Camera-type eye (tissue), 1 donor: Measurements from ENCODE around the gene ARF4. TPM values are rescaled to one million over a fixed set of nuclear protein-coding genes. Genes with fewer than 3 reads are reported as not detected.

Experiments used
- total RNA-seq: library from RNA; depleted of rRNA; stranded (reverse); fragments of >200 nt; gene quantifications from one replicate; pipeline ENCODE4 v1.2.3, GENCODE V29; 2014

Gene ARF4
- total RNA-seq = 129 TPM

GRCh38 chr3:57597127-57597923, at the start of gene ARF4:
ARF4 (minus strand) TSS chr3:57597344; CDS start chr3:57597140, 204 bp downstream.

GRCh38 chr3:57555738-57556458, 41.2 kb downstream of the ARF4 start, which contains the start of gene PDE12:
PDE12 (plus strand) TSS chr3:57556274; CDS start chr3:57556380, 106 bp downstream.

GRCh38 chr3:57544181-57545125, 52.7 kb downstream of the ARF4 start, which contains the start of gene DNAH12:
DNAH12 (minus strand) TSS chr3:57544344; CDS start chr3:57542870, 1,474 bp downstream.

Other genes with a start within 250 kb of the ARF4 start
- 0.71 TPM for gene DNAH12, start 53.0 kb downstream of the ARF4 start, total RNA-seq
- gene PDE12, start 41.1 kb downstream of the ARF4 start, total RNA-seq = 22.0 TPM
- 75.4 TPM for gene DENND6A, start 95.7 kb upstream of the ARF4 start, total RNA-seq
- 184 TPM for gene SLMAP, start 159.0 kb upstream of the ARF4 start, total RNA-seq